Panc1 (cell line): ENCODE measurements around the gene FTO. TPM values are rescaled to one million over a fixed set of nuclear protein-coding genes. Genes with fewer than 3 reads are reported as not detected.

Experiments used
- ATAC-seq: fragments of 200-7000 bp; cut with Tn5 transposase; 2 replicates; pipeline ENCODE4 v1.9.1; 2020; ENCODE audit warnings: mild to moderate bottlenecking, moderate library complexity
- BruUV-seq: library from RNA; stranded (reverse); fragments of 400-500 nt; replicated peaks from 2 replicates; lab custom pipeline; 2021; lab: Mats Ljungman, UMichigan
- CTCF ChIA-PET: fragments of 300-600 bp; sonication (Branson Sonifier 250); formaldehyde crosslinking; loops from one replicate; lab custom pipeline; 2022; ENCODE audit warnings: antibody characterized with exemption; lab: Charles Lee
- POLR2A ChIA-PET: fragments of 300-600 bp; sonication (Branson Sonifier 250); formaldehyde crosslinking; loops from one replicate; lab custom pipeline; 2022; ENCODE audit warnings: antibody characterized with exemption; lab: Charles Lee
- DNase-seq: peaks from one replicate; pipeline ENCODE4 v3.0.0-alpha.2; 2010; ENCODE audit warnings: low read depth, low spot score
- H3K27ac ChIP-seq: 2 replicates; pipeline ENCODE4 v1.5.1; 2011; ENCODE audit warnings: mild to moderate bottlenecking, low read length, inconsistent platforms
- H3K27me3 ChIP-seq: fragments of 200-500 bp; sonication (Bioruptor generic); 2 replicates; pipeline ENCODE4 v1.6.0; 2014; ENCODE audit warnings: low read length, inconsistent platforms; ENCODE audit not compliant: control insufficient read depth, insufficient read depth
- H3K36me3 ChIP-seq: fragments of 200-500 bp; sonication (Bioruptor generic); 2 replicates; pipeline ENCODE4 v1.5.1; 2014; ENCODE audit warnings: inconsistent platforms, mild to moderate bottlenecking, low read length, moderate library complexity; ENCODE audit not compliant: control insufficient read depth, insufficient read depth
- H3K4me1 ChIP-seq: 2 replicates; pipeline ENCODE4 v1.5.1; 2011; ENCODE audit warnings: inconsistent platforms, mild to moderate bottlenecking, low read length, moderate library complexity; ENCODE audit not compliant: control insufficient read depth, insufficient read depth
- H3K4me3 ChIP-seq, 2 experiments: 2 replicates each; pipeline ENCODE4 v1.5.1; 2011 to 2012; ENCODE audit warnings: low read depth in 2 of 2, low read length in 2 of 2, mild to moderate bottlenecking in 2 of 2, inconsistent platforms in 1 of 2, moderate library complexity in 1 of 2
- H3K9me3 ChIP-seq: fragments of 200-500 bp; sonication (Bioruptor generic); 2 replicates; pipeline ENCODE4 v1.5.1; 2014; ENCODE audit warnings: low read depth, mild to moderate bottlenecking, inconsistent platforms, low read length, moderate library complexity; ENCODE audit not compliant: control insufficient read depth, insufficient read depth
- POLR2AphosphoS5 ChIP-seq: IDR thresholded peaks from 2 replicates; pipeline ENCODE4 v1.6.1; 2012; ENCODE audit warnings: mild to moderate bottlenecking, low read depth, low read length, moderate library complexity
- REST ChIP-seq, 2 experiments: IDR thresholded peaks; 2 replicates each; pipeline ENCODE4 v1.6.1; 2011 to 2012; ENCODE audit warnings: low read depth in 2 of 2, control low read depth in 1 of 2, low read length in 1 of 2, mild to moderate bottlenecking in 1 of 2, moderate library complexity in 1 of 2; ENCODE audit not compliant: insufficient read depth in 1 of 2
- SIN3A ChIP-seq: IDR thresholded peaks from 2 replicates; pipeline ENCODE4 v1.6.1; 2012; ENCODE audit warnings: low read depth, mild to moderate bottlenecking, low read length, moderate library complexity, borderline replicate concordance; ENCODE audit not compliant: insufficient read depth
- TCF7L2 ChIP-seq: IDR thresholded peaks from 2 replicates; pipeline ENCODE4 v1.6.1; 2011; ENCODE audit warnings: mild to moderate bottlenecking, low read depth, low read length, inconsistent platforms
- in situ Hi-C: cut with HindIII; loops from 2 replicates; pipeline ENCODE4 v1.10.0; 2016; ENCODE audit warnings: low sequenced_read_pairs, low pct_unique_long_range_greater_than_20kb
- intact Hi-C: fragments of 100-400 bp; cut with micrococcal nuclease; formaldehyde crosslinking; loops from one replicate; pipeline ENCODE4 v1.10.0; 2022; ENCODE audit not compliant: unreplicated experiment
- total RNA-seq: library from RNA; stranded (reverse); gene quantifications from one replicate; pipeline ENCODE4 v1.2.1, GENCODE V29; 2021; ENCODE audit not compliant: unreplicated experiment
- TF ChIP-seq, protein P1 (sequence below): fragments of 450-650 bp; IDR thresholded peaks from 2 replicates; pipeline ENCODE4 v1.5.1; 2017; ENCODE audit warnings: mild to moderate bottlenecking

Gene FTO
- total RNA-seq, 1 experiment from 2014 or later = 38.2 TPM

GRCh38 chr16:53896722-53897121, 192.8 kb downstream of the FTO start:
- Histone ChIP-seq H3K9me3 (no peaks in the 10 kb centered on the region), H3K4me1 (peaks cover 2% of the 10 kb centered on the region; the same call in 1 of the 2 replicates), H3K27ac (no peak overlapping the region), H3K36me3 (no peaks in the 10 kb centered on the region), H3K4me3 (no peak overlapping the region), H3K27me3 (no peaks in the 10 kb centered on the region)
- intact Hi-C loops (no loop called here), in situ Hi-C loops (no loop called here)
- no peak for DNase-seq
- no peak for ATAC-seq
- POLR2A ChIA-PET = no interaction called here
- no TSS peak for BruUV-seq
- no peak for TF ChIP-seq TCF7L2
- TF ChIP-seq POLR2AphosphoS5 = no peak
- no peak for TF ChIP-seq SIN3A
- no peak for TF ChIP-seq REST (IDR thresholded peaks at IDR 0.05; ENCODE audit: insufficient read depth in 1 of 2, low read depth in 2 of 2, low read length in 1 of 2)
- TF ChIP-seq, protein P1, sequence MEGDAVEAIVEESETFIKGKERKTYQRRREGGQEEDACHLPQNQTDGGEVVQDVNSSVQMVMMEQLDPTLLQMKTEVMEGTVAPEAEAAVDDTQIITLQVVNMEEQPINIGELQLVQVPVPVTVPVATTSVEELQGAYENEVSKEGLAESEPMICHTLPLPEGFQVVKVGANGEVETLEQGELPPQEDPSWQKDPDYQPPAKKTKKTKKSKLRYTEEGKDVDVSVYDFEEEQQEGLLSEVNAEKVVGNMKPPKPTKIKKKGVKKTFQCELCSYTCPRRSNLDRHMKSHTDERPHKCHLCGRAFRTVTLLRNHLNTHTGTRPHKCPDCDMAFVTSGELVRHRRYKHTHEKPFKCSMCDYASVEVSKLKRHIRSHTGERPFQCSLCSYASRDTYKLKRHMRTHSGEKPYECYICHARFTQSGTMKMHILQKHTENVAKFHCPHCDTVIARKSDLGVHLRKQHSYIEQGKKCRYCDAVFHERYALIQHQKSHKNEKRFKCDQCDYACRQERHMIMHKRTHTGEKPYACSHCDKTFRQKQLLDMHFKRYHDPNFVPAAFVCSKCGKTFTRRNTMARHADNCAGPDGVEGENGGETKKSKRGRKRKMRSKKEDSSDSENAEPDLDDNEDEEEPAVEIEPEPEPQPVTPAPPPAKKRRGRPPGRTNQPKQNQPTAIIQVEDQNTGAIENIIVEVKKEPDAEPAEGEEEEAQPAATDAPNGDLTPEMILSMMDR = no peak
- CTCF ChIA-PET = no interaction called here

DNA sequence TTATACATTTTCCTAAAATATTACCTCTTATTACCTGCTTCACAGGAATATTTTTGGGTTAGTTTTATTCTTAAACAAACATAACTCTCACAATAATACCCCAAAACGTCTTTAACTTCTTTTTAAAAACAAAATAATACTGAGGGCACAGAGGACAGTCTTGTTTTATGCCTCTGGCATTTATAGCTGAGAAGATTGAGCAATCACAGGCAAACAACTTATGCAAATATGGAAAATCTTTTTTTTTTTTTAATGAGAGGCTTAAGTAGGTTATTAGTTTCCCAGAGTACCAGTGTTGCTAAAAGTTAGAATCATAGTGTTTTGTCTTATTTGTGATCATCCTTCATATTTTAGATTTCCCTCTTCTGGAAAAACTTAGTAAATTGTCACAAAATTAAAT, 195.0 kb downstream of the FTO start:
- Histone ChIP-seq H3K36me3 (no peaks in the 10 kb centered on the region), H3K27ac (no peak overlapping the region), H3K9me3 (no peaks in the 10 kb centered on the region), H3K27me3 (no peaks in the 10 kb centered on the region), H3K4me3 (no peak overlapping the region), H3K4me1 (no peaks in the 10 kb centered on the region; the same call in 1 of the 2 replicates)
- DNase-seq = no peak
- BruUV-seq = no TSS peak
- in situ Hi-C loops = no loop called here
- intact Hi-C loops = no loop called here
- ChIA-PET CTCF (no interaction called here), POLR2A (no interaction called here)
- no peak for ATAC-seq
- no peak for TF ChIP-seq TCF7L2
- TF ChIP-seq REST (IDR thresholded peaks at IDR 0.05; ENCODE audit: insufficient read depth in 1 of 2, low read depth in 2 of 2, low read length in 1 of 2) = no peak
- TF ChIP-seq, protein P1 = no peak
- no peak for TF ChIP-seq POLR2AphosphoS5
- no peak for TF ChIP-seq SIN3A
